WTC11 (cell line): ENCODE data around the gene DMXL2. TPM values are rescaled to one million over a fixed set of nuclear protein-coding genes. Genes with fewer than 3 reads are reported as not detected.

ENCODE experiments used
- ATAC-seq: fragments of 200-7000 bp; cut with Tn5 transposase; 2 replicates; pipeline ENCODE4 v1.10.0; 2021; ENCODE audit warnings: mild to moderate bottlenecking, moderate library complexity
- CTCF ChIA-PET: fragments of 300-600 bp; sonication (Branson Sonifier 250); formaldehyde crosslinking; loops from one replicate; lab custom pipeline; 2021; ENCODE audit warnings: antibody characterized with exemption; lab: Charles Lee
- POLR2A ChIA-PET: fragments of 350-600 bp; sonication (Branson Sonifier 250); formaldehyde crosslinking; loops from one replicate; lab custom pipeline; 2021; ENCODE audit warnings: antibody characterized with exemption; lab: Charles Lee
- DNase-seq: peaks from one replicate; pipeline ENCODE4 v3.0.0; 2021; ENCODE audit warnings: low spot score
- H3K27ac Mint-ChIP-seq: 2 replicates; pipeline ENCODE4 v1.8.0; 2021; ENCODE audit warnings: mixed read lengths
- H3K27me3 Mint-ChIP-seq: 2 replicates; pipeline ENCODE4 v1.8.0; 2021; ENCODE audit warnings: low read depth, mild to moderate bottlenecking, moderate library complexity, mixed read lengths
- H3K36me3 Mint-ChIP-seq: 2 replicates; pipeline ENCODE4 v1.8.0; 2021; ENCODE audit warnings: mixed read lengths
- H3K4me1 Mint-ChIP-seq: 2 replicates; pipeline ENCODE4 v1.8.0; 2022; ENCODE audit warnings: mixed read lengths
- H3K4me3 Mint-ChIP-seq: 2 replicates; pipeline ENCODE4 v1.8.0; 2021; ENCODE audit warnings: mild to moderate bottlenecking, moderate library complexity, mixed read lengths
- H3K9me3 Mint-ChIP-seq: 2 replicates; pipeline ENCODE4 v1.8.0; 2021; ENCODE audit warnings: mixed read lengths
- ATF1 ChIP-seq: sonication (generic); formaldehyde crosslinking; IDR thresholded peaks from 2 replicates; pipeline ENCODE4 v1.8.1; 2023; ENCODE audit warnings: mild to moderate bottlenecking, moderate library complexity, missing genetic modification reagents
- CBFB ChIP-seq: sonication (generic); formaldehyde crosslinking; IDR thresholded peaks from 2 replicates; pipeline ENCODE4 v1.8.1; 2022; ENCODE audit warnings: mild to moderate bottlenecking, low read depth, missing genetic modification reagents
- ETV6 ChIP-seq: sonication (generic); formaldehyde crosslinking; IDR thresholded peaks from 2 replicates; pipeline ENCODE4 v1.8.1; 2022; ENCODE audit warnings: mild to moderate bottlenecking, missing genetic modification reagents
- GABPB1 ChIP-seq: sonication (generic); formaldehyde crosslinking; IDR thresholded peaks from 2 replicates; pipeline ENCODE4 v1.8.1; 2023; ENCODE audit warnings: mild to moderate bottlenecking, missing genetic modification reagents
- MYBL2 ChIP-seq: sonication (generic); formaldehyde crosslinking; IDR thresholded peaks from 2 replicates; pipeline ENCODE4 v1.8.1; 2023; ENCODE audit warnings: mild to moderate bottlenecking, moderate library complexity, missing genetic modification reagents
- PRRX2 ChIP-seq: fragments of 250-450 bp; sonication (Bioruptor Pico); IDR thresholded peaks from 2 replicates; pipeline ENCODE4 v1.8.0; 2021; ENCODE audit warnings: mild to moderate bottlenecking
- RORB ChIP-seq: fragments of 250-450 bp; sonication (Bioruptor Pico); IDR thresholded peaks from 2 replicates; pipeline ENCODE4 v1.9.0; 2021; ENCODE audit warnings: mild to moderate bottlenecking
- SOX15 ChIP-seq: fragments of 250-450 bp; sonication (Bioruptor Pico); IDR thresholded peaks from 2 replicates; pipeline ENCODE4 v1.9.0; 2021; ENCODE audit warnings: mild to moderate bottlenecking
- ZBTB21 ChIP-seq: sonication (generic); formaldehyde crosslinking; IDR thresholded peaks from 2 replicates; pipeline ENCODE4 v1.8.1; 2023; ENCODE audit warnings: mild to moderate bottlenecking, missing genetic modification reagents, borderline replicate concordance
- ZNF396 ChIP-seq: fragments of 250-450 bp; sonication (Bioruptor Pico); IDR thresholded peaks from 2 replicates; pipeline ENCODE4 v1.8.0; 2021; ENCODE audit warnings: mild to moderate bottlenecking, moderate library complexity, borderline replicate concordance
- ZNF671 ChIP-seq: fragments of 250-450 bp; sonication (Bioruptor Pico); IDR thresholded peaks from 2 replicates; pipeline ENCODE4 v1.8.0; 2021; ENCODE audit warnings: mild to moderate bottlenecking
- total RNA-seq: library from RNA; stranded (reverse); gene quantifications from 3 replicates; pipeline ENCODE4 v1.2.3, GENCODE V29; 2021
- TF ChIP-seq, protein P1 (sequence below): sonication (generic); formaldehyde crosslinking; conservative IDR thresholded peaks from 2 replicates; pipeline ENCODE4 v1.8.1; 2022; ENCODE audit warnings: mild to moderate bottlenecking, missing genetic modification reagents
- TF ChIP-seq, protein P2 (sequence below): fragments of 250-450 bp; sonication (Bioruptor Pico); IDR thresholded peaks from 2 replicates; pipeline ENCODE4 v1.9.0; 2021; ENCODE audit warnings: mild to moderate bottlenecking
- TF ChIP-seq, protein P3 (sequence below): sonication (generic); formaldehyde crosslinking; IDR thresholded peaks from 2 replicates; pipeline ENCODE4 v1.8.0; 2022; ENCODE audit warnings: mild to moderate bottlenecking, missing genetic modification reagents
- TF ChIP-seq, protein P4 (sequence below): sonication (generic); formaldehyde crosslinking; IDR thresholded peaks from 2 replicates; pipeline ENCODE4 v1.8.1; 2023; ENCODE audit warnings: mild to moderate bottlenecking, moderate library complexity, missing genetic modification reagents
- TF ChIP-seq, protein P5 (sequence below): fragments of 250-450 bp; sonication (Bioruptor Pico); IDR thresholded peaks from 2 replicates; pipeline ENCODE4 v1.8.0; 2021; ENCODE audit warnings: mild to moderate bottlenecking
- TF ChIP-seq, protein P6 (sequence below): sonication (generic); formaldehyde crosslinking; IDR thresholded peaks from 2 replicates; pipeline ENCODE4 v1.8.0; 2023; ENCODE audit warnings: missing genetic modification reagents
- TF ChIP-seq, protein P7 (sequence below): fragments of 250-450 bp; sonication (Bioruptor Pico); conservative IDR thresholded peaks from 2 replicates; pipeline ENCODE4 v1.9.0; 2021; ENCODE audit warnings: mild to moderate bottlenecking
- TF ChIP-seq, protein P8 (sequence below): sonication (generic); formaldehyde crosslinking; IDR thresholded peaks from 2 replicates; pipeline ENCODE4 v1.8.0; 2022; ENCODE audit warnings: mild to moderate bottlenecking, missing genetic modification reagents

Gene DMXL2
- total RNA-seq, 1 experiment from 2014 or later, result 10.4 TPM

DNA sequence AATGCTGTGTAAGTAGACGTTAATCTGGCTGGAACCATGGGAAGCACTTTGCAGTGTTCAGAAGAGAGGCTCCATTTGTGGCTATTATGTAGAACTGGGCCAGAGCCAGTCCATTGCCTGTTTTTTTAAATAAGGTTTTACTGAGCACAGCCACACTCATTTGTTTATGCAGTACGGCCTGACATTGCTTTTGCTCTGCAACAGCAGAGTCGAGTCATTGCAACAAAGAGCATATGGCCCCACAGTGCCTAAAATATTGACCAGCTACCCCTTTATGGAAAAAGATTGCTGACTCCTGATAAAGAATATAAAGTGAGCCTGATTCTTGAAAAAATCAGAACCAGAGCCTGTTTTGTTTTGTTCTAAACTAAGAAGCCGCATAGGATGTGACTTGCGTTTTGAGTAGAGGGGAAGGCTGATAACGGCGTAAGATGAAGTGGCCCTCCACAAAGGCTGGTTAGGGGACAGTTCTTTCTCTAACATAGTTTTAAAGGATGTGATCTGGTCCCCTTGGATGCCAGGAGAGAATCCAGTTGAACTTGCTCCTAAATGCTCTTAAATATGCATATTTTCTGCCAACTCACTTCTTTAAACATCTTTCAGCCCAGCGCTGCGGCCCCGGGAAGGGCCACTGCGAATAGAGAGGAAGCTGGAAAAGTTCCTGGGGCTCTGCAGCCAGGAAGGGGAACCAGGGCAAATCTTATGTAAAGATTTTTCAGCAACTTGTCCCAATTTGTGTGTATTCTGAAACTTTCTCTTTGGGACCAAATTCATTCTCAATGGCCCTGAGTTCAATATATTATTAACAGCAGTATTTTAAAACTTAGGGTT lies 216.7 kb downstream of the DMXL2 start:
- Mint-ChIP-seq H3K27me3 (no peaks in the 10 kb centered on the region), H3K27ac (no peak overlapping the region), H3K4me3 (no peak overlapping the region), H3K9me3 (peaks cover 5% of the 10 kb centered on the region; the same call in 1 of the 2 replicates), H3K36me3 (no peaks in the 10 kb centered on the region), H3K4me1 (peaks cover 14% of the 10 kb centered on the region)
- no peak for ATAC-seq
- ChIA-PET CTCF (interaction anchor here (0.8 to 2.1 kb wide), 3 partner anchors 119 to 243 kb away, joined by 3 to 8 read pairs (median 5); no protein-coding TSS in a partner anchor), POLR2A (interaction anchor here (0.6 kb wide), 1 partner anchor 98 kb away, joined by 5 read pairs; no protein-coding TSS in a partner anchor)
- no peak for DNase-seq
- TF ChIP-seq ATF1 (CRISPR knock-in tag), result no peak
- TF ChIP-seq, protein P1, sequence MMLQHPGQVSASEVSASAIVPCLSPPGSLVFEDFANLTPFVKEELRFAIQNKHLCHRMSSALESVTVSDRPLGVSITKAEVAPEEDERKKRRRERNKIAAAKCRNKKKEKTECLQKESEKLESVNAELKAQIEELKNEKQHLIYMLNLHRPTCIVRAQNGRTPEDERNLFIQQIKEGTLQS (CRISPR knock-in tag), result no peak
- no peak for TF ChIP-seq ZNF396 (CRISPR knock-in tag)
- TF ChIP-seq, protein P2, sequence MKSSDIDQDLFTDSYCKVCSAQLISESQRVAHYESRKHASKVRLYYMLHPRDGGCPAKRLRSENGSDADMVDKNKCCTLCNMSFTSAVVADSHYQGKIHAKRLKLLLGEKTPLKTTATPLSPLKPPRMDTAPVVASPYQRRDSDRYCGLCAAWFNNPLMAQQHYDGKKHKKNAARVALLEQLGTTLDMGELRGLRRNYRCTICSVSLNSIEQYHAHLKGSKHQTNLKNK, result no peak
- TF ChIP-seq GABPB1 (CRISPR knock-in tag), result no peak
- no peak for TF ChIP-seq PRRX2
- TF ChIP-seq SOX15 (CRISPR knock-in tag), result no peak

DNA sequence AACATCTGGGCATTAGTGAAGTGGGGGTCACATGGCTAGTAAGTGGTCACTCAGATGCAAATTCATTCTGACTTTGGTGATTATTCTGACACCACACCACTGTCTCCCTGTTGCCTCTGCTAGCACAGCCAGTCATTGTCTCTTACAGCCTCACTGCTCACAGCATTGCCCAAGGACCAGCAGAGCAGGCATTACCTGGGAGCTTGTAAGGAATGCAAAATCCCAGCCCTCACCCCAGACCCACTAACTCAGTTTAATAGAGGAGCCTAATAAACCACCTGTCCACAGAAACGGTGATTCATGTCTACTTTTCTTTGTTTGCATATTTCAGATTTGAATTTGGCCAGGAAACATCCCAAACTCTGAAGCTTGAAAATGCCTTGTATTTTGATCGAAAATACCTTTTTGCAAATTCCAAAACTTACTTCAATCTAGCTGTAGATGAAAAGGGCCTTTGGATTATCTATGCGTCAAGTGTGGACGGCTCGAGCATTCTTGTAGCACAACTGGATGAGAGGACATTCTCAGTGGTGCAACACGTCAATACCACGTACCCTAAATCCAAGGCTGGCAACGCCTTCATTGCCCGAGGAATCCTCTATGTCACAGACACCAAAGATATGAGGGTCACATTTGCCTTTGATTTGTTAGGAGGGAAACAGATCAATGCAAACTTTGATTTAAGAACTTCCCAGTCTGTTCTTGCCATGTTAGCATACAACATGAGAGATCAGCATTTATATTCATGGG lies 218.4 kb downstream of the DMXL2 start:
- peaks cover 14% of the 10 kb centered on the region for H3K4me1 Mint-ChIP-seq
- H3K36me3 Mint-ChIP-seq, result no peaks in the 10 kb centered on the region
- no peak overlapping the region for H3K27ac Mint-ChIP-seq
- peaks cover 1% of the 10 kb centered on the region; the same call in 1 of the 2 replicates for H3K9me3 Mint-ChIP-seq
- DNase-seq (no peak), ATAC-seq (peak; percentile 20)
- H3K4me3 Mint-ChIP-seq, result no peak overlapping the region
- H3K27me3 Mint-ChIP-seq, result 0 out of 2 replicates have a peak, but pooled peaks cover under 1% of the 10 kb centered on the region
- ChIA-PET POLR2A (no interaction called here), CTCF (interaction anchor here (0.5 to 4.4 kb wide), 11 partner anchors 14 to 963 kb away, joined by 3 to 51 read pairs (median 8); no protein-coding TSS in a partner anchor)
- TF ChIP-seq, protein P3, sequence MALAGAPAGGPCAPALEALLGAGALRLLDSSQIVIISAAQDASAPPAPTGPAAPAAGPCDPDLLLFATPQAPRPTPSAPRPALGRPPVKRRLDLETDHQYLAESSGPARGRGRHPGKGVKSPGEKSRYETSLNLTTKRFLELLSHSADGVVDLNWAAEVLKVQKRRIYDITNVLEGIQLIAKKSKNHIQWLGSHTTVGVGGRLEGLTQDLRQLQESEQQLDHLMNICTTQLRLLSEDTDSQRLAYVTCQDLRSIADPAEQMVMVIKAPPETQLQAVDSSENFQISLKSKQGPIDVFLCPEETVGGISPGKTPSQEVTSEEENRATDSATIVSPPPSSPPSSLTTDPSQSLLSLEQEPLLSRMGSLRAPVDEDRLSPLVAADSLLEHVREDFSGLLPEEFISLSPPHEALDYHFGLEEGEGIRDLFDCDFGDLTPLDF (CRISPR knock-in tag), result no peak
- TF ChIP-seq ZNF671, result no peak
- TF ChIP-seq ZBTB21, result no peak
- TF ChIP-seq, protein P4, sequence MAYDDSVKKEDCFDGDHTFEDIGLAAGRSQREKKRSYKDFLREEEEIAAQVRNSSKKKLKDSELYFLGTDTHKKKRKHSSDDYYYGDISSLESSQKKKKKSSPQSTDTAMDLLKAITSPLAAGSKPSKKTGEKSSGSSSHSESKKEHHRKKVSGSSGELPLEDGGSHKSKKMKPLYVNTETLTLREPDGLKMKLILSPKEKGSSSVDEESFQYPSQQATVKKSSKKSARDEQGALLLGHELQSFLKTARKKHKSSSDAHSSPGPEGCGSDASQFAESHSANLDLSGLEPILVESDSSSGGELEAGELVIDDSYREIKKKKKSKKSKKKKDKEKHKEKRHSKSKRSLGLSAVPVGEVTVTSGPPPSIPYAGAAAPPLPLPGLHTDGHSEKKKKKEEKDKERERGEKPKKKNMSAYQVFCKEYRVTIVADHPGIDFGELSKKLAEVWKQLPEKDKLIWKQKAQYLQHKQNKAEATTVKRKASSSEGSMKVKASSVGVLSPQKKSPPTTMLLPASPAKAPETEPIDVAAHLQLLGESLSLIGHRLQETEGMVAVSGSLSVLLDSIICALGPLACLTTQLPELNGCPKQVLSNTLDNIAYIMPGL (CRISPR knock-in tag), result no peak
- TF ChIP-seq MYBL2 (CRISPR knock-in tag), result no peak
- TF ChIP-seq, protein P5, sequence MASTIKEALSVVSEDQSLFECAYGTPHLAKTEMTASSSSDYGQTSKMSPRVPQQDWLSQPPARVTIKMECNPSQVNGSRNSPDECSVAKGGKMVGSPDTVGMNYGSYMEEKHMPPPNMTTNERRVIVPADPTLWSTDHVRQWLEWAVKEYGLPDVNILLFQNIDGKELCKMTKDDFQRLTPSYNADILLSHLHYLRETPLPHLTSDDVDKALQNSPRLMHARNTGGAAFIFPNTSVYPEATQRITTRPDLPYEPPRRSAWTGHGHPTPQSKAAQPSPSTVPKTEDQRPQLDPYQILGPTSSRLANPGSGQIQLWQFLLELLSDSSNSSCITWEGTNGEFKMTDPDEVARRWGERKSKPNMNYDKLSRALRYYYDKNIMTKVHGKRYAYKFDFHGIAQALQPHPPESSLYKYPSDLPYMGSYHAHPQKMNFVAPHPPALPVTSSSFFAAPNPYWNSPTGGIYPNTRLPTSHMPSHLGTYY (CRISPR knock-in tag), result no peak
- TF ChIP-seq PRRX2, result no peak
- TF ChIP-seq, protein P6, sequence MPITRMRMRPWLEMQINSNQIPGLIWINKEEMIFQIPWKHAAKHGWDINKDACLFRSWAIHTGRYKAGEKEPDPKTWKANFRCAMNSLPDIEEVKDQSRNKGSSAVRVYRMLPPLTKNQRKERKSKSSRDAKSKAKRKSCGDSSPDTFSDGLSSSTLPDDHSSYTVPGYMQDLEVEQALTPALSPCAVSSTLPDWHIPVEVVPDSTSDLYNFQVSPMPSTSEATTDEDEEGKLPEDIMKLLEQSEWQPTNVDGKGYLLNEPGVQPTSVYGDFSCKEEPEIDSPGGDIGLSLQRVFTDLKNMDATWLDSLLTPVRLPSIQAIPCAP, result no peak
- no peak for TF ChIP-seq CBFB (CRISPR knock-in tag)
- TF ChIP-seq, protein P1 (CRISPR knock-in tag), result no peak
- no peak for TF ChIP-seq RORB (CRISPR knock-in tag)
- TF ChIP-seq, protein P7, sequence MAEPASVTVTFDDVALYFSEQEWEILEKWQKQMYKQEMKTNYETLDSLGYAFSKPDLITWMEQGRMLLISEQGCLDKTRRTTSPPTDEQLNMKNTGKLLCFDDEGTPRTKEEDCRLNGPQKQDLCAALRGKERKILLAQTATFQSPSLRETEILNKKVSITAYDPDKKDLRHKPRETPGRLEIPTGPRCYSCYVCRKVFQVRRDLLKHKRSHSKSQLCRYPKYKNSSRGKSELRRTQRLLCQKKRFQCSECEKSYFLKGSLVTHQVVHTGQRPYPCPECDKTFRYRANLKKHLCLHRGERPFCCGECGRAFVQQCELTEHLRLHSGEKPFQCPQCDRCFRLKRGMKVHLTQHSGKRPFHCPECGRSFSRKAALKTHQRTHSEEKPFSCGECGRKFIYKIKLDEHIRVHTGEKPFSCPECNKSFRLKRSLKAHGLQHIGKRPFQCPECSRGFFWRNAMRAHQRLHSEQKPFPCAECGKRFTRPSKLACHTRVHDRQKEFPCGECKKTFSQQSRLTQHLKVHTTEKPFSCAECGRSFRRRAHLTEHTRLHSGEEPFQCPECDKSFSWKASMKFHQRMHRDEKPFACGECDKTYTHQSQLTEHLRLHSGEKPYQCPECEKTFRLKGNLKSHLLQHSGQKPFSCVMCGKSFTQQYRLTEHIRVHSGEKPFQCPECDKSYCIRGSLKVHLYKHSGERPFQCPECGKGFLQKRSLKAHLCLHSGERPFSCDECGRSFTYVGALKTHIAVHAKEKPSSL (CRISPR knock-in tag), result no peak
- no peak for TF ChIP-seq ETV6 (CRISPR knock-in tag)
- TF ChIP-seq, protein P8, sequence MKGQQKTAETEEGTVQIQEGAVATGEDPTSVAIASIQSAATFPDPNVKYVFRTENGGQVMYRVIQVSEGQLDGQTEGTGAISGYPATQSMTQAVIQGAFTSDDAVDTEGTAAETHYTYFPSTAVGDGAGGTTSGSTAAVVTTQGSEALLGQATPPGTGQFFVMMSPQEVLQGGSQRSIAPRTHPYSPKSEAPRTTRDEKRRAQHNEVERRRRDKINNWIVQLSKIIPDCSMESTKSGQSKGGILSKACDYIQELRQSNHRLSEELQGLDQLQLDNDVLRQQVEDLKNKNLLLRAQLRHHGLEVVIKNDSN (CRISPR knock-in tag), result no peak
